Heart left ventricle (tissue), 13 donors: ENCODE measurements around the gene SEMA3F.

Source experiments
- CTCF ChIP-seq, 12 donors: fragments of 200-600 bp; sonication (generic) in 4 of 12; IDR thresholded peaks; one replicate each; pipeline versions ENCODE4 v1.5.0 to v1.8.0; 2018 to 2022; ENCODE audit warnings: antibody characterized with exemption in 12 of 12, mild to moderate bottlenecking in 5 of 12
- POLR2A ChIP-seq, 2 donors: fragments of 450-650 bp; IDR thresholded peaks; one replicate each; pipeline ENCODE4 v1.6.1; 2017; ENCODE audit warnings: antibody characterized with exemption in 2 of 2, mild to moderate bottlenecking in 2 of 2, moderate library complexity in 2 of 2
- donor health status: ischemic (EF 13 %, LVEDD 7.1; RV severe dilation, severe dysfunction).
- donor health status: DM: no; HTN: yes; CAD: no.
- donor health status: DM: no; HTN: no; CAD: no.
- donor health status: ischemic (EF 25% LVEDD 6.9; RV normal size, moderate dysfunction).
- donor health status: ischemic (EF 25% LVEDD 5.7; RV mildly dilated, moderate dysfunction).
- donor health status: ischemic (EF 35%, LVEDD 5.7; RV mildly dilated, moderate dysfunction).
- donor health status: nonischemic (EF 11% LVEDD 7.7; RV severe dilation, severe dysfunction).
- donor health status: DM: yes; HTN: yes; CAD: no.
- donor health status: PGD.
- donor health status: ischemic (EF 29% LVEDD 5.4; RV normal size, mild dysfunction).
- donor health status: nonischemic (EF 23%, LVEDD 6.1; RV moderate dilation, normal function).

DNA sequence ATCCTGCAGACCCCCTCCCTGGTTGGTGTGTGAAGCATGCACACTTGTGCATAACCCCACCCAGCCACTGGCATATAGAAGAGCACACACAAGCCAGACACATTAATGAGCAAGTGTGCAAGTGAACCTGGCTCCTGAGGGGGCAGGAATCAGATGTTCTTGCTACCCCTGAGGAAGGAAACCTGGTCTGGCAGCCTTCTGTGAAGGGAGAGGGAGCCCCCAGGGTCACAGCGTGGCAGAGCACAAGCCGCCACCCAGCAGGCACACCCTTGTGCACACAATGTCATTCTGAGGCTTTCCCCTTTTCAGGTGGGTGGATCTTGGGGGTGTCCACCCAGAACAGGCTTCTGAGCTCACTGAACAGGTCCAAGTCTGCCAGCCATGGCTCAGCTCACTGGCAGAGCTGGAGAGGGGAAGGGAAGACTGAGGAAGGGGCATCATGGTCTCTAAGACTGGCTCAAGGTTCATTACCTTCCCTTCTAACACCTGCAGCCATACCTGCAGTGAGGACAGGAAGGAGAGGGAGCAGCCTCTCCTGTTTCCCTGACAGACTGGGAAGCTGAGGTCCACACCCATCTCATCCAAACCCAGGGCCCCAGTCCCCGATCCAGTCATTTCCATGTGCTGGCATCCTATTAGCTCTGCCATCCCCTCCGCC is 31.6 kb upstream of the SEMA3F start:
- no peak for TF ChIP-seq POLR2A (IDR thresholded peaks at IDR 0.05)
- no peak for TF ChIP-seq CTCF (IDR thresholded peaks at IDR 0.05)
